Mesothelial cell of epicardium (in vitro differentiated cells): ENCODE results near the gene ILDR2. TPM values are rescaled to one million over a fixed set of nuclear protein-coding genes. Genes with fewer than 3 reads are reported as not detected.

Source experiments
- DNase-seq, 2 experiments: peaks; one replicate each; pipeline ENCODE4 v3.0.0; 2021; ENCODE audit warnings: low spot score in 2 of 2; ENCODE audit not compliant: unreplicated experiment in 2 of 2
- H3K27ac Mint-ChIP-seq: 2 replicates; pipeline ENCODE4 v1.8.0; 2021; ENCODE audit warnings: mixed read lengths
- H3K27me3 Mint-ChIP-seq: 2 replicates; pipeline ENCODE4 v1.8.0; 2021; ENCODE audit warnings: low read depth, mixed read lengths
- H3K36me3 Mint-ChIP-seq: 2 replicates; pipeline ENCODE4 v1.8.0; 2021; ENCODE audit warnings: mixed read lengths
- H3K4me1 Mint-ChIP-seq: 2 replicates; pipeline ENCODE4 v1.8.0; 2021; ENCODE audit warnings: mixed read lengths
- H3K4me3 Mint-ChIP-seq: 2 replicates; pipeline ENCODE4 v1.8.0; 2021; ENCODE audit warnings: mild to moderate bottlenecking, moderate library complexity, mixed read lengths
- H3K9me3 Mint-ChIP-seq: 2 replicates; pipeline ENCODE4 v1.8.0; 2021; ENCODE audit warnings: mixed read lengths
- CTCF ChIP-seq: fragments of 200-600 bp; sonication (generic); IDR thresholded peaks from one replicate; pipeline ENCODE4 v1.5.0; 2021; ENCODE audit warnings: antibody characterized with exemption; ENCODE audit not compliant: unreplicated experiment
- total RNA-seq: library from RNA; stranded (reverse); gene quantifications from 3 replicates; pipeline ENCODE4 v1.2.1, GENCODE V29; 2021

The ILDR2 gene
- total RNA-seq, 1 donor from 2014 or later = 1.1 TPM

- Mint-ChIP-seq H3K27me3 (peaks cover 20% of the 10 kb centered on the region), H3K9me3 (peaks cover 20% of the 10 kb centered on the region), H3K4me3 (no peak overlapping the region), H3K36me3 (peaks cover 3% of the 10 kb centered on the region), H3K4me1 (peaks cover 16% of the 10 kb centered on the region), H3K27ac (no peak overlapping the region)
- DNase-seq = peak; percentile 25 to 62
- peak; percentile 70 for TF ChIP-seq CTCF
Measured at GRCh38 chr1:166910396-166910994, 64.8 kb downstream of the ILDR2 start.

- Mint-ChIP-seq H3K27me3 (peaks cover 17% of the 10 kb centered on the region), H3K4me1 (peaks cover 25% of the 10 kb centered on the region), H3K36me3 (peaks cover 3% of the 10 kb centered on the region), H3K27ac (no peak overlapping the region), H3K9me3 (peaks cover 20% of the 10 kb centered on the region), H3K4me3 (no peak overlapping the region)
- DNase-seq = no peak
- TF ChIP-seq CTCF = no peak
Measured at GRCh38 chr1:166908942-166909341, 66.4 kb downstream of the ILDR2 start.

DNA sequence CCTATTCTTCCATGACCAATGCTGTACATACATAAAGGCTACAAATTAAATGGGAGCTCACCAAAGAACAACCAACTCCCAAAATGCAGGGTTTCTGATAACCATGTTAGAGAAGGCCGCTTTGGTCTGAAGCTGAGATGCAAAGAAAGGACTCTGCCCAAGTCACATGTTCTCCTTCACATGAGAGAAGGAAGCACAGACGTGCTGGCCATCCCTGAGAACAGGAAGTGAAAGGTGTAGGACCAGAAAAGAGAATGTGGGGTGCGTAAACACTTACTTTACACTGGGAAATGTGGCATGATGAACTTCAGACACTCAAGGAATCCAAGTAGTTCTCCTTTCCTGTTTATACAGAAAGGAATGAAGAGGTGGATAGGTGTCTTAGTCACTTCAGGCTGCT lies 67.6 kb downstream of the ILDR2 start:
- H3K27ac Mint-ChIP-seq = no peak overlapping the region
- peaks cover 15% of the 10 kb centered on the region for H3K9me3 Mint-ChIP-seq
- no peak overlapping the region for H3K4me3 Mint-ChIP-seq
- peaks cover 25% of the 10 kb centered on the region for H3K4me1 Mint-ChIP-seq
- no peak for TF ChIP-seq CTCF
- peaks cover 3% of the 10 kb centered on the region for H3K36me3 Mint-ChIP-seq
- H3K27me3 Mint-ChIP-seq = peaks cover 9% of the 10 kb centered on the region
- DNase-seq = no peak

DNA sequence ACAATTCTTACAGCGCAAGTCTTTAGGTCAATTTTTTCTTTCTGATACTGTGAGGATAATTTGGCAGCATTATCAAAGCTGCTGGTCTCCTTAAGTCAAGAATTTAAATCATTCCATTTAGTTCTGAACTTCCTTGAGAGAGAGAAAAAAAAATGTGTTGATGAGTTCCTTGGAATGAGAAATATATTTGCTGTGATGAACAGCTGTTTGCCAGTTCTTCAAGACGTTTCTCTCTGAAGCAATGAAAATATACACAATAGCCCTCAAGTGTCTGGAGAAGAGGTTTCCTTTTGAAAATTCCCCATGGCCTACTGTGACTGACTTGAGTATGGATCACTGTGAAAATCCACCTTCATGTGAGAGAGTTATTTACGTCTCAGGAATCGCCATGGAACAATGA lies 68.3 kb downstream of the ILDR2 start:
- DNase-seq = no peak
- peaks cover 3% of the 10 kb centered on the region for H3K36me3 Mint-ChIP-seq
- H3K4me1 Mint-ChIP-seq = peaks cover 25% of the 10 kb centered on the region
- peak overlapping the region; percentile 22 for H3K27ac Mint-ChIP-seq
- H3K9me3 Mint-ChIP-seq = peaks cover 13% of the 10 kb centered on the region
- TF ChIP-seq CTCF = no peak
- H3K4me3 Mint-ChIP-seq = no peak overlapping the region
- peaks cover 8% of the 10 kb centered on the region for H3K27me3 Mint-ChIP-seq

DNA sequence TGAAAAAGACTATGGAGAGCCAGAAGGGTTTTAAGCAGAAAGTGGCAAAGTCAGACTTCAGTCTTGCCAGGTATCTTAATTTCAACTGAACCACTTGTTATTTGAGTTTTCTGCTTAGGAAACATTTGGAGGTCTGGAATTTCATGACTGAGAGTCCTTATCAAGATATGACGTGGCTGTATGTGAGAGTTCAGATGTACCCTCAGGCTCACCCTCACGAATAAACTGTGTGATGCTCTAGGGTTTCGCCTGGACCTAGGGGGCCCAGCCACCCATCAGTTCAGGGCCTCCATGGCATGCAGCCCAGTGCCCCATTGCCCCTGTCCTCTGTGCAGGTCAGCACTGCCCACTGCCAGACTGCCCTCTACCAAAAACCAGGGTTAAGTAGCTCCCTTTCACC lies 68.7 kb downstream of the ILDR2 start:
- peaks cover 8% of the 10 kb centered on the region for H3K27me3 Mint-ChIP-seq
- H3K36me3 Mint-ChIP-seq = peaks cover 3% of the 10 kb centered on the region
- H3K4me1 Mint-ChIP-seq = peaks cover 25% of the 10 kb centered on the region
- H3K4me3 Mint-ChIP-seq = no peak overlapping the region
- H3K27ac Mint-ChIP-seq = peak overlapping the region; percentile 22
- H3K9me3 Mint-ChIP-seq = peaks cover 9% of the 10 kb centered on the region
- DNase-seq = no peak
- no peak for TF ChIP-seq CTCF

- Mint-ChIP-seq H3K36me3 (no peaks in the 10 kb centered on the region), H3K4me1 (peaks cover 33% of the 10 kb centered on the region), H3K27me3 (peaks cover 8% of the 10 kb centered on the region), H3K27ac (peak overlapping the region; percentile 9), H3K4me3 (no peak overlapping the region), H3K9me3 (peaks cover 2% of the 10 kb centered on the region)
- DNase-seq = no peak
- no peak for TF ChIP-seq CTCF
Measured at GRCh38 chr1:166905900-166906299, 69.4 kb downstream of the ILDR2 start.
